OCI-LY7 (cell line): ENCODE measurements around the gene ING4.

Source experiments
- EZH2phosphoT487 ChIP-seq: fragments of 200-600 bp; sonication (generic); IDR thresholded peaks from 2 replicates; pipeline ENCODE4 v1.6.1; 2018; ENCODE audit warnings: low read depth, borderline replicate concordance, mild to moderate bottlenecking, mixed run types, antibody characterized with exemption, low read length, moderate library complexity, mixed read lengths
- TF ChIP-seq, protein P1 (sequence below): fragments of 200-600 bp; sonication (generic); conservative IDR thresholded peaks from 2 replicates; pipeline ENCODE4 v1.5.1; 2014; ENCODE audit warnings: mild to moderate bottlenecking, antibody characterized with exemption, low read length, moderate library complexity, mixed read lengths

GRCh38 chr12:6606331-6607131 is 56.4 kb downstream of the ING4 start:
- TF ChIP-seq, protein P1, sequence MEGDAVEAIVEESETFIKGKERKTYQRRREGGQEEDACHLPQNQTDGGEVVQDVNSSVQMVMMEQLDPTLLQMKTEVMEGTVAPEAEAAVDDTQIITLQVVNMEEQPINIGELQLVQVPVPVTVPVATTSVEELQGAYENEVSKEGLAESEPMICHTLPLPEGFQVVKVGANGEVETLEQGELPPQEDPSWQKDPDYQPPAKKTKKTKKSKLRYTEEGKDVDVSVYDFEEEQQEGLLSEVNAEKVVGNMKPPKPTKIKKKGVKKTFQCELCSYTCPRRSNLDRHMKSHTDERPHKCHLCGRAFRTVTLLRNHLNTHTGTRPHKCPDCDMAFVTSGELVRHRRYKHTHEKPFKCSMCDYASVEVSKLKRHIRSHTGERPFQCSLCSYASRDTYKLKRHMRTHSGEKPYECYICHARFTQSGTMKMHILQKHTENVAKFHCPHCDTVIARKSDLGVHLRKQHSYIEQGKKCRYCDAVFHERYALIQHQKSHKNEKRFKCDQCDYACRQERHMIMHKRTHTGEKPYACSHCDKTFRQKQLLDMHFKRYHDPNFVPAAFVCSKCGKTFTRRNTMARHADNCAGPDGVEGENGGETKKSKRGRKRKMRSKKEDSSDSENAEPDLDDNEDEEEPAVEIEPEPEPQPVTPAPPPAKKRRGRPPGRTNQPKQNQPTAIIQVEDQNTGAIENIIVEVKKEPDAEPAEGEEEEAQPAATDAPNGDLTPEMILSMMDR, result no peak
- TF ChIP-seq EZH2phosphoT487, result no peak
